Stomach (tissue), 4 donors: ENCODE results near the gene TEKTIP1.

ENCODE experiments used
- CTCF ChIP-seq, 7 experiments: fragments of 450-650 bp in 4 of 7; fragments of 200-600 bp in 3 of 7; sonication (generic) in 3 of 7; IDR thresholded peaks; one replicate each; pipeline ENCODE4 v1.5.1; 2016 to 2019; ENCODE audit warnings: antibody characterized with exemption in 7 of 7, control low read depth in 2 of 7, mild to moderate bottlenecking in 1 of 7
- EP300 ChIP-seq: sonication (generic); formaldehyde crosslinking; IDR thresholded peaks from one replicate; pipeline ENCODE4 v1.6.1; 2017; ENCODE audit warnings: antibody characterized with exemption
- POLR2A ChIP-seq, 4 donors: fragments of 450-650 bp; IDR thresholded peaks; one replicate each; pipeline ENCODE4 v1.6.1; 2016; ENCODE audit warnings: antibody characterized with exemption in 4 of 4, control low read depth in 2 of 4, mild to moderate bottlenecking in 1 of 4, moderate library complexity in 1 of 4
- POLR2AphosphoS5 ChIP-seq, 3 donors: sonication (generic); formaldehyde crosslinking; IDR thresholded peaks; one replicate each; pipeline ENCODE4 v1.6.1; 2016; ENCODE audit warnings: antibody characterized with exemption in 3 of 3

DNA sequence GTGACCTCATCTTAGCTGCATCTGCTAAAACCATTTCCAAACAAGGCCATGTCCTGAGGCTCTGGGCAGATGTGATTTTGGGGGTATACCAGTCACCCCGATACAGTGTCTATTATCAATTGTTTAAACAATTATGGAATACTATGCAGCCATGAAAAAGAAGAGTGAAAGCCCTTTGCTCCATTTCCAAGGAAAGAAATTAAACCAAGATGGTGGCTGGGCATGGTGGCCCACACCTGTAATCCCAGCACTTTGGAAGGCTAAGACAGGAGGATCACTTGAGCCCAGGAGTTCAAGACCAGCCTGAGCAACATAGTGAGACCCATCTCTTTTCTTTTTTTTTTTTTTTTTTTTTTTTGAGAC lies 763 bp downstream of the TEKTIP1 start:
- no peak for TF ChIP-seq CTCF (IDR thresholded peaks at IDR 0.05)
- TF ChIP-seq POLR2A (IDR thresholded peaks at IDR 0.05) = no peak
- no peak for TF ChIP-seq EP300
- TF ChIP-seq POLR2AphosphoS5 (IDR thresholded peaks at IDR 0.05) = no peak
